OCI-LY1 (cell line): Measurements from ENCODE around the gene ACTRT2.

Experiments used
- H2AFZ ChIP-seq: fragments of 200-600 bp; sonication (generic), shearing (Covaris generic); 2 replicates; pipeline ENCODE4 v1.6.0; 2014; ENCODE audit warnings: antibody characterized with exemption, mild to moderate bottlenecking, low read length
- H3F3A ChIP-seq: fragments of 200-600 bp; sonication (generic), shearing (Covaris generic); 2 replicates; pipeline ENCODE4 v1.6.0; 2014; ENCODE audit warnings: mild to moderate bottlenecking, antibody characterized with exemption, low read length, moderate library complexity; ENCODE audit not compliant: insufficient read depth
- H3K27ac ChIP-seq: fragments of 200-600 bp; sonication (generic); 2 replicates; pipeline ENCODE4 v1.5.1; 2014; ENCODE audit warnings: low read length, mixed run types, mild to moderate bottlenecking, low read depth; ENCODE audit not compliant: poor library complexity, severe bottlenecking
- H3K27me3 ChIP-seq: fragments of 200-600 bp; sonication (generic); 2 replicates; pipeline ENCODE4 v1.6.0; 2014; ENCODE audit warnings: antibody characterized with exemption, mild to moderate bottlenecking, low read length, moderate library complexity; ENCODE audit not compliant: insufficient read depth
- H3K36me3 ChIP-seq: fragments of 200-600 bp; sonication (generic); 2 replicates; pipeline ENCODE4 v1.6.1; 2014; ENCODE audit warnings: mild to moderate bottlenecking, antibody characterized with exemption, low read length, moderate library complexity, mixed read lengths; ENCODE audit not compliant: insufficient read depth
- H3K4me1 ChIP-seq: fragments of 200-600 bp; sonication (generic); 2 replicates; pipeline ENCODE4 v1.5.1; 2014; ENCODE audit warnings: mild to moderate bottlenecking, low read length, moderate library complexity; ENCODE audit not compliant: insufficient read depth, severe bottlenecking
- H3K4me2 ChIP-seq: fragments of 200-600 bp; sonication (generic), shearing (Covaris generic); 2 replicates; pipeline ENCODE4 v1.6.1; 2014; ENCODE audit warnings: low read length
- H3K4me3 ChIP-seq: fragments of 200-600 bp; sonication (generic); 2 replicates; pipeline ENCODE4 v1.5.1; 2014; ENCODE audit warnings: low read length, low read depth, mild to moderate bottlenecking, mixed read lengths; ENCODE audit not compliant: poor library complexity, severe bottlenecking
- H3K79me2 ChIP-seq: fragments of 200-600 bp; shearing (Covaris generic); 2 replicates; pipeline ENCODE4 v1.6.1; 2016; ENCODE audit warnings: mixed run types, low read length, mixed read lengths; ENCODE audit not compliant: insufficient read depth
- H3K9ac ChIP-seq: fragments of 200-600 bp; sonication (generic), shearing (Covaris generic); 2 replicates; pipeline ENCODE4 v1.6.1; 2014; ENCODE audit warnings: mild to moderate bottlenecking, low read length, mixed read lengths
- H3K9me2 ChIP-seq: fragments of 200-600 bp; sonication (generic), shearing (Covaris generic); 2 replicates; pipeline ENCODE4 v1.6.1; 2014; ENCODE audit warnings: low read depth, mild to moderate bottlenecking, low read length, mixed read lengths
- H3K9me3 ChIP-seq: fragments of 200-600 bp; shearing (Covaris generic); 2 replicates; pipeline ENCODE4 v1.6.1; 2014; ENCODE audit warnings: low read length, mixed read lengths
- H4K20me1 ChIP-seq: fragments of 200-600 bp; sonication (generic), shearing (Covaris generic); 2 replicates; pipeline ENCODE4 v1.6.0; 2016; ENCODE audit warnings: mild to moderate bottlenecking, low read length; ENCODE audit not compliant: insufficient read depth
- EZH2 ChIP-seq: fragments of 200-600 bp; sonication (generic), shearing (Covaris generic); IDR thresholded peaks from 2 replicates; pipeline ENCODE4 v1.8.0; 2017; ENCODE audit warnings: borderline replicate concordance, mixed run types, mild to moderate bottlenecking, antibody characterized with exemption, low read length, moderate library complexity, mixed read lengths
- TF ChIP-seq, protein P1 (sequence below): fragments of 200-600 bp; sonication (generic), shearing (Covaris generic); IDR thresholded peaks from 2 replicates; pipeline ENCODE4 v1.5.1; 2017; ENCODE audit warnings: mild to moderate bottlenecking, antibody characterized with exemption, low read length, moderate library complexity, mixed read lengths

The ACTRT2 gene

DNA sequence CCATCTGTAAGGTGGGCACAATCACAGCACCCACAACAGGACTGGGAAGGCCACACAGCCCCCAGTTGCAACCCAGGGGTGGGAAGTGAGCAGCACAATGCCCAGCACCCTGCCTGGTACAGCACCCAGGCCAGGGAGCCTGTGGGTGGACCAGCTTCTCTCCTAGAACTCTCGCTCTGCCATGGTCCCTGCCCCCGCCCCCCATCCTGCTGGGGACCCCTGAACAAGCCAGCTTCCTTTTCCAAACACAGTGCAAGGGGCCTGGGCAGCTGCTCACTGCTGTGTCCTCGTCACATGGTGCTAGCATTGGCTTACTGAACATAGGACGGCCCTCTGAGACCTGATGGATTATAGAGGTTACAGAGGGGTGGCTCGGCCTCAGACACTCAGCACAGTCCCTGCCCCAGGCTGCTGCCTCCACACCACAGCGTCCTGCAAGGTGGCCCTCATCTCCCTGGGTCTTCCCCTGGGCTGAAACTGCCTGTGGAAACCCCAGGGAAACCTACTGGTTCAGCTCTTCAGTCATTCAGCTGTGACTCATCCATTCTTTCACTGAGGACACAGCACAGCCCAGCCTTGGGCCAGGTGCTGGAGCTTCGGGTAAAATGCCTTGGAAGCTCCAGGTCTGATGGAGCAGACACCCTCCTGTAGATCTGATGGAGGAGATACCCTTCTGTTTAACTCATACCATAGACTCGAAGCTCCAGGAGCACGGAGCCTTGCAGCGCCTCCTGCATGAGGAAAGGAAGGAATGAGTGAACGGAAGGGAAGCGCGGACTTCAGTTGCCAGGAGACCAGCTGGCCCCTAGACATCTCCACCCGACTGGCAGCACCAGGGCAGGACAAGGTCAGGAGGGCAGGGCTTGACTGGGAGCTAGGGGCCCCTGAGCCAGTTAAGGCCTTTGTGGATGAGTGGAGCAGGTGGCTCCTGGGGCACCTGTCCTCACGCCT lies 39.6 kb downstream of the ACTRT2 start:
- Histone ChIP-seq H3K9ac (no peak overlapping the region), H3K9me3 (no peaks in the 10 kb centered on the region), H3K4me1 (no peaks in the 10 kb centered on the region), H3K4me2 (no peak overlapping the region), H3F3A (no peaks in the 10 kb centered on the region), H3K79me2 (no peaks in the 10 kb centered on the region), H3K9me2 (no peaks in the 10 kb centered on the region), H3K4me3 (no peak overlapping the region), H3K27ac (no peak overlapping the region), H2AFZ (no peak overlapping the region), H3K36me3 (no peaks in the 10 kb centered on the region), H3K27me3 (no peaks in the 10 kb centered on the region), H4K20me1 (no peaks in the 10 kb centered on the region)
- no peak for TF ChIP-seq EZH2
- TF ChIP-seq, protein P1, sequence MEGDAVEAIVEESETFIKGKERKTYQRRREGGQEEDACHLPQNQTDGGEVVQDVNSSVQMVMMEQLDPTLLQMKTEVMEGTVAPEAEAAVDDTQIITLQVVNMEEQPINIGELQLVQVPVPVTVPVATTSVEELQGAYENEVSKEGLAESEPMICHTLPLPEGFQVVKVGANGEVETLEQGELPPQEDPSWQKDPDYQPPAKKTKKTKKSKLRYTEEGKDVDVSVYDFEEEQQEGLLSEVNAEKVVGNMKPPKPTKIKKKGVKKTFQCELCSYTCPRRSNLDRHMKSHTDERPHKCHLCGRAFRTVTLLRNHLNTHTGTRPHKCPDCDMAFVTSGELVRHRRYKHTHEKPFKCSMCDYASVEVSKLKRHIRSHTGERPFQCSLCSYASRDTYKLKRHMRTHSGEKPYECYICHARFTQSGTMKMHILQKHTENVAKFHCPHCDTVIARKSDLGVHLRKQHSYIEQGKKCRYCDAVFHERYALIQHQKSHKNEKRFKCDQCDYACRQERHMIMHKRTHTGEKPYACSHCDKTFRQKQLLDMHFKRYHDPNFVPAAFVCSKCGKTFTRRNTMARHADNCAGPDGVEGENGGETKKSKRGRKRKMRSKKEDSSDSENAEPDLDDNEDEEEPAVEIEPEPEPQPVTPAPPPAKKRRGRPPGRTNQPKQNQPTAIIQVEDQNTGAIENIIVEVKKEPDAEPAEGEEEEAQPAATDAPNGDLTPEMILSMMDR = no peak

DNA sequence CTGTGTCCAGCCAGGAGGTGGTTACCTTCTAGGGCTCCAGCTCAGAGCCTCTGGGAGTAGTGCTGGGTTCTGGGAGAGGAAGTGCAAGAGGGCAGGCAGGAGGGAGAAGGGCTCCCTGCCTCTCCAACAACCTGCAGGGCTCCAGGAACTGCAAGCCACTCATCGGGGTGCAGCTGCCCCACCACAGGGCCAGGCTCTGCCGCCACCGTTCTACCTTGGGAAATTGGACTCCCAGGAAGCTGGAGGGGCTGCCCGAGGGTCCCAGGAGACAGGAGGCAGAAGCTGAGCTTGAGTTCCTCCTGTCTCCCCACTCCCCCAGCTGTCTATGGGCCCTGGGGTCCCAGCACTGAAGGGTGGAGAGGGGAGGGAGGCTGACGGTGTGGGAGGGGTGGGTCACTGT lies 40.3 kb downstream of the ACTRT2 start:
- TF ChIP-seq, protein P1 = no peak
- Histone ChIP-seq H3F3A (no peaks in the 10 kb centered on the region), H3K27me3 (no peaks in the 10 kb centered on the region), H3K27ac (no peak overlapping the region), H2AFZ (no peak overlapping the region), H3K36me3 (no peaks in the 10 kb centered on the region), H3K4me2 (no peak overlapping the region), H3K9me3 (no peaks in the 10 kb centered on the region), H3K9me2 (no peaks in the 10 kb centered on the region), H3K9ac (no peak overlapping the region), H3K79me2 (no peaks in the 10 kb centered on the region), H4K20me1 (no peaks in the 10 kb centered on the region), H3K4me3 (no peak overlapping the region), H3K4me1 (no peaks in the 10 kb centered on the region)

GRCh38 chr1:3061981-3062615 lies 40.8 kb downstream of the ACTRT2 start:
- Histone ChIP-seq H3K4me3 (no peak overlapping the region), H3K36me3 (no peaks in the 10 kb centered on the region), H3F3A (no peaks in the 10 kb centered on the region), H4K20me1 (no peaks in the 10 kb centered on the region), H3K9ac (no peak overlapping the region), H3K79me2 (no peaks in the 10 kb centered on the region), H3K4me2 (no peak overlapping the region), H3K27ac (no peak overlapping the region), H3K4me1 (no peaks in the 10 kb centered on the region), H3K27me3 (no peaks in the 10 kb centered on the region), H3K9me2 (no peaks in the 10 kb centered on the region), H3K9me3 (no peaks in the 10 kb centered on the region), H2AFZ (no peak overlapping the region)
- TF ChIP-seq, protein P1 = no peak
- no peak for TF ChIP-seq EZH2
